Neural crest cell (in vitro differentiated cells): ENCODE results near the gene SAA1. TPM values are rescaled to one million over a fixed set of nuclear protein-coding genes. Genes with fewer than 3 reads are reported as not detected.

ENCODE experiments used
- DNase-seq: peaks from one replicate; pipeline ENCODE4 v3.0.0; 2021; ENCODE audit warnings: low read depth, mixed read lengths, low spot score
- H3K27ac Mint-ChIP-seq: one replicate; pipeline ENCODE4 v1.8.0; 2021; ENCODE audit warnings: mild to moderate bottlenecking, mixed read lengths; ENCODE audit not compliant: unreplicated experiment
- H3K27me3 Mint-ChIP-seq: 2 replicates; pipeline ENCODE4 v1.8.0; 2021; ENCODE audit warnings: low read depth, mild to moderate bottlenecking, mixed read lengths
- H3K36me3 Mint-ChIP-seq: 2 replicates; pipeline ENCODE4 v1.8.0; 2021; ENCODE audit warnings: low read depth, mild to moderate bottlenecking, mixed read lengths
- H3K4me1 Mint-ChIP-seq: 2 replicates; pipeline ENCODE4 v1.8.0; 2021; ENCODE audit warnings: mixed read lengths
- H3K4me3 Mint-ChIP-seq: one replicate; pipeline ENCODE4 v1.8.0; 2021; ENCODE audit warnings: mild to moderate bottlenecking, mixed read lengths
- H3K9me3 Mint-ChIP-seq: 2 replicates; pipeline ENCODE4 v1.8.0; 2021; ENCODE audit warnings: mixed read lengths
- total RNA-seq: library from RNA; stranded (reverse); gene quantifications from 2 replicates; pipeline ENCODE4 v1.2.1, GENCODE V29; 2021
- TF ChIP-seq, protein P1 (sequence below): fragments of 200-600 bp; sonication (generic); conservative IDR thresholded peaks from 2 replicates; pipeline ENCODE4 v1.5.0; 2021; ENCODE audit warnings: antibody characterized with exemption, mild to moderate bottlenecking

SAA1 gene
- total RNA-seq, 1 donor from 2014 or later = not detected

GRCh38 chr11:18271206-18271605, 5.1 kb downstream of the SAA1 start:
- Mint-ChIP-seq H3K4me3 (no peak overlapping the region), H3K4me1 (peaks cover 13% of the 10 kb centered on the region), H3K27ac (no peak overlapping the region), H3K27me3 (no peaks in the 10 kb centered on the region), H3K36me3 (peaks cover 13% of the 10 kb centered on the region), H3K9me3 (peaks cover 2% of the 10 kb centered on the region)
- TF ChIP-seq, protein P1, sequence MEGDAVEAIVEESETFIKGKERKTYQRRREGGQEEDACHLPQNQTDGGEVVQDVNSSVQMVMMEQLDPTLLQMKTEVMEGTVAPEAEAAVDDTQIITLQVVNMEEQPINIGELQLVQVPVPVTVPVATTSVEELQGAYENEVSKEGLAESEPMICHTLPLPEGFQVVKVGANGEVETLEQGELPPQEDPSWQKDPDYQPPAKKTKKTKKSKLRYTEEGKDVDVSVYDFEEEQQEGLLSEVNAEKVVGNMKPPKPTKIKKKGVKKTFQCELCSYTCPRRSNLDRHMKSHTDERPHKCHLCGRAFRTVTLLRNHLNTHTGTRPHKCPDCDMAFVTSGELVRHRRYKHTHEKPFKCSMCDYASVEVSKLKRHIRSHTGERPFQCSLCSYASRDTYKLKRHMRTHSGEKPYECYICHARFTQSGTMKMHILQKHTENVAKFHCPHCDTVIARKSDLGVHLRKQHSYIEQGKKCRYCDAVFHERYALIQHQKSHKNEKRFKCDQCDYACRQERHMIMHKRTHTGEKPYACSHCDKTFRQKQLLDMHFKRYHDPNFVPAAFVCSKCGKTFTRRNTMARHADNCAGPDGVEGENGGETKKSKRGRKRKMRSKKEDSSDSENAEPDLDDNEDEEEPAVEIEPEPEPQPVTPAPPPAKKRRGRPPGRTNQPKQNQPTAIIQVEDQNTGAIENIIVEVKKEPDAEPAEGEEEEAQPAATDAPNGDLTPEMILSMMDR = no peak
- no peak for DNase-seq

GRCh38 chr11:18277565-18278271, 11.7 kb downstream of the SAA1 start:
- TF ChIP-seq, protein P1 = no peak
- Mint-ChIP-seq H3K4me1 (no peaks in the 10 kb centered on the region), H3K4me3 (no peak overlapping the region), H3K9me3 (peaks cover 2% of the 10 kb centered on the region), H3K27ac (no peak overlapping the region), H3K36me3 (peaks cover 31% of the 10 kb centered on the region), H3K27me3 (no peaks in the 10 kb centered on the region)
- no peak for DNase-seq

- no peak overlapping the region for H3K27ac Mint-ChIP-seq
- no peak overlapping the region for H3K4me3 Mint-ChIP-seq
- no peaks in the 10 kb centered on the region for H3K27me3 Mint-ChIP-seq
- no peak for DNase-seq
- TF ChIP-seq, protein P1 = no peak
- H3K36me3 Mint-ChIP-seq = peaks cover 23% of the 10 kb centered on the region
- H3K4me1 Mint-ChIP-seq = no peaks in the 10 kb centered on the region
- no peaks in the 10 kb centered on the region for H3K9me3 Mint-ChIP-seq
Measured at GRCh38 chr11:18280438-18281045, 14.5 kb downstream of the SAA1 start.

DNA sequence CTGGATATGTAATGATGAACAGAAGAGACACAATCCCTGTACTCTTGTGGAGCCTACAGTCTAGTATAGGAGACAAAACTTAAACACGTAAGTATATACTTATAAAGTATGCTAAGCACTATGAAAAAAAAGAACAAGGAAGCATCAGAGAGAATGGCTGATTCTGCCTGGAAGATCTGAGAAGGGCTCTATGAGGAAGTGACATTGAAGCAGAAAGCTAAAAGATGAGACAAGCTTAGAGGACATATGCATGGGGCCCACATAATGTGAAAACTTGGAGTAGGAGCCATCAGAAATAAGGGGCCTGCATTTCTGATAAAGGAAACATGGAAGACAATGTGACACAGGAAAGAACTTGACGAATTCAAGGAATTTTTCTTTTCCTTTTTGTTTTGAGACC, 16.6 kb downstream of the SAA1 start:
- H3K36me3 Mint-ChIP-seq = peaks cover 16% of the 10 kb centered on the region
- H3K27me3 Mint-ChIP-seq = no peaks in the 10 kb centered on the region
- no peak overlapping the region for H3K4me3 Mint-ChIP-seq
- DNase-seq = no peak
- no peaks in the 10 kb centered on the region for H3K4me1 Mint-ChIP-seq
- H3K27ac Mint-ChIP-seq = no peak overlapping the region
- no peaks in the 10 kb centered on the region for H3K9me3 Mint-ChIP-seq
- TF ChIP-seq, protein P1 = no peak

DNA sequence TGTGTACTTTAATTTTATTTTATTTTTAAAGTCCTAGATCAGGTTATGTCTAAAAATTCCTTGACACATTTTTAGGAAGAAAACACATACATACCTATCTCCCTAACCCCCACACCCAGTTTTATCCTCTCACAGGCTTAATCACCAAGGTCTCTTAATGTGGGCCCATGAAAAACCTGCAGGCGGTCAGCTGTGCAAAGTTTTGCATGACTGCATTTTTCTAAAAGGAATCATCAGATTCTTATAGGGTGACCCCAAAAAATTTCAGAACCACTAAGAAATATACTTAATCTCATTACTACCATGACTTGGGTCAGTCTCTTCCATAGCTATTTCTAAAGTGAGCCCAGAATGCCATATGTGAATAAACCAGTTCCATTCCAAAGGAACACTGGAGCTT, 19.8 kb downstream of the SAA1 start:
- TF ChIP-seq, protein P1 = no peak
- H3K9me3 Mint-ChIP-seq = no peaks in the 10 kb centered on the region
- H3K4me3 Mint-ChIP-seq = no peak overlapping the region
- no peaks in the 10 kb centered on the region for H3K4me1 Mint-ChIP-seq
- no peaks in the 10 kb centered on the region for H3K27me3 Mint-ChIP-seq
- H3K36me3 Mint-ChIP-seq = peaks cover 6% of the 10 kb centered on the region
- DNase-seq = no peak
- H3K27ac Mint-ChIP-seq = no peak overlapping the region
